HS-27A (cell line): ENCODE results near the gene MBP.
"Not testable (repeated sequence)": the region's sequence is repeated elsewhere in the genome, so short reads cannot be mapped to it uniquely, and the experiment has no call there.

Experiments used
- DNase-seq: peaks from one replicate; pipeline ENCODE4 v3.0.0-alpha.2; 2012; ENCODE audit warnings: low read depth, missing footprints

The MBP gene

GRCh38 chr18:77004555-77005380 is 127.8 kb downstream of the MBP start:
- no peak for DNase-seq

- no peak for DNase-seq
Observed at GRCh38 chr18:77003316-77003715, 129.3 kb downstream of the MBP start.

- DNase-seq = no peak
Observed at GRCh38 chr18:77002496-77002895, 130.1 kb downstream of the MBP start.

GRCh38 chr18:77001979-77002378 is 130.6 kb downstream of the MBP start:
- DNase-seq = no peak

- no peak for DNase-seq
Observed at GRCh38 chr18:77001041-77001440, 131.5 kb downstream of the MBP start.

GRCh38 chr18:77000527-77000926 is 132.1 kb downstream of the MBP start:
- DNase-seq = no peak

- no peak for DNase-seq
Observed at GRCh38 chr18:76999077-76999476, 133.5 kb downstream of the MBP start.

- no peak for DNase-seq
Observed at GRCh38 chr18:76997951-76998808, 134.4 kb downstream of the MBP start.

GRCh38 chr18:76996429-76996828 is 136.2 kb downstream of the MBP start:
- no peak for DNase-seq

GRCh38 chr18:76995896-76996295 is 136.7 kb downstream of the MBP start:
- no peak for DNase-seq

GRCh38 chr18:76994086-76994654 is 138.4 kb downstream of the MBP start:
- no peak for DNase-seq

GRCh38 chr18:76993573-76993972 is 139.0 kb downstream of the MBP start:
- no peak for DNase-seq

- no peak for DNase-seq
Observed at GRCh38 chr18:76993085-76993382, 139.5 kb downstream of the MBP start.

- DNase-seq = no peak
Observed at GRCh38 chr18:76992226-76993084, 140.1 kb downstream of the MBP start.

- no peak for DNase-seq
Observed at GRCh38 chr18:76991021-76991688, 141.4 kb downstream of the MBP start.

- DNase-seq = not testable (repeated sequence)
Observed at GRCh38 chr18:76990343-76991020, 142.1 kb downstream of the MBP start.

GRCh38 chr18:76989647-76990190 is 142.9 kb downstream of the MBP start:
- no peak for DNase-seq

- no peak for DNase-seq
Observed at GRCh38 chr18:76988827-76989646, 143.5 kb downstream of the MBP start.

- DNase-seq = no peak
Observed at GRCh38 chr18:76988031-76988826, 144.4 kb downstream of the MBP start.
